GM21381 (cell line): ENCODE measurements around the gene EPHA2.

Experiments used
- ATAC-seq: cut with Tn5 transposase; IDR thresholded peaks from one replicate; pipeline ENCODE4 v1.9.1; 2021; ENCODE audit warnings: mild to moderate bottlenecking, moderate library complexity; ENCODE audit not compliant: unreplicated experiment

EPHA2 gene

GRCh38 chr1:16151196-16151994 is 4.5 kb downstream of the EPHA2 start:
- ATAC-seq = no peak

- no peak for ATAC-seq
These were observed 5.4 kb downstream of the EPHA2 start for GRCh38 chr1:16150508-16150907.

- ATAC-seq = no peak
These were observed 6.0 kb downstream of the EPHA2 start for GRCh38 chr1:16149702-16150488.

GRCh38 chr1:16149146-16149545 is 6.7 kb downstream of the EPHA2 start:
- ATAC-seq = no peak

- ATAC-seq = no peak
These were observed 7.4 kb downstream of the EPHA2 start for GRCh38 chr1:16148329-16149092.

- ATAC-seq = no peak
These were observed 8.5 kb downstream of the EPHA2 start for GRCh38 chr1:16147156-16147926.

- no peak for ATAC-seq
These were observed 9.4 kb downstream of the EPHA2 start for GRCh38 chr1:16146279-16147155.

GRCh38 chr1:16145662-16146278 is 10.1 kb downstream of the EPHA2 start:
- ATAC-seq = no peak

GRCh38 chr1:16145030-16145661 is 10.7 kb downstream of the EPHA2 start:
- ATAC-seq = no peak

- ATAC-seq = no peak
These were observed 11.4 kb downstream of the EPHA2 start for GRCh38 chr1:16144325-16145029.

- no peak for ATAC-seq
These were observed 12.1 kb downstream of the EPHA2 start for GRCh38 chr1:16143566-16144324.

- no peak for ATAC-seq
These were observed 12.8 kb downstream of the EPHA2 start for GRCh38 chr1:16143005-16143565.

- ATAC-seq = no peak
These were observed 13.4 kb downstream of the EPHA2 start for GRCh38 chr1:16142383-16142995.

- ATAC-seq = no peak
These were observed 14.1 kb downstream of the EPHA2 start for GRCh38 chr1:16141573-16142336.

- ATAC-seq = no peak
These were observed 15.7 kb downstream of the EPHA2 start for GRCh38 chr1:16140068-16140596.
